CD4-positive, alpha-beta T cell (primary cell): ENCODE measurements around the gene RINL. TPM values are rescaled to one million over a fixed set of nuclear protein-coding genes. Genes with fewer than 3 reads are reported as not detected.

Source experiments
- total RNA-seq, 174 experiments: library from RNA in 2 of 174; stranded (reverse) in 2 of 174; gene quantifications; one replicate each; pipeline ENCODE4 v1.2.3 and lab custom pipeline; 2021 to 2026

Gene RINL
- total RNA-seq, 2 experiments from 2014 or later, result 19.5 to 21.3 TPM

Other genes with a start within 250 kb of the RINL start
- 10 to 100 TPM; 70.3 to 84.0 TPM for gene ACTN4, start 230.6 kb downstream of the RINL start, total RNA-seq
- 1 to 10 TPM; 1.6 to 2.0 TPM for gene CAPN12, start 133.8 kb downstream of the RINL start, total RNA-seq
- gene LGALS7, start 104.8 kb downstream of the RINL start, total RNA-seq, result not detected
- gene LGALS7B, start 89.1 kb downstream of the RINL start, total RNA-seq, result not detected
- 1 to 10 TPM; 2.3 to 3.1 TPM for gene LGALS4, start 65.3 kb downstream of the RINL start, total RNA-seq
- gene ECH1, start 46.5 kb downstream of the RINL start, total RNA-seq, result 10 to 100 TPM; 32.6 to 35.3 TPM
- gene HNRNPL, start 28.3 kb downstream of the RINL start, total RNA-seq, result 100 to 1,000 TPM; 535 to 565 TPM
- 10 to 100 TPM; 60.8 to 67.8 TPM for gene SIRT2, start 21.3 kb upstream of the RINL start, total RNA-seq
- 10 to 100 TPM; 29.3 to 30.1 TPM for gene NFKBIB, start 21.7 kb upstream of the RINL start, total RNA-seq
- 1 to 10 TPM; 1.0 to 1.7 TPM for gene CCER2, start 33.9 kb upstream of the RINL start, total RNA-seq
- gene SARS2, start 52.5 kb upstream of the RINL start, total RNA-seq, result 10 to 100 TPM; 18.7 to 22.8 TPM
- gene MRPS12, start 52.7 kb upstream of the RINL start, total RNA-seq, result 10 to 100 TPM; 13.7 to 15.4 TPM
- gene FBXO17, start 97.5 kb upstream of the RINL start, total RNA-seq, result not detected
- under 1 TPM in 1 of 2 experiments, not detected in 1; 0.11 TPM for gene FBXO27, start 154.3 kb upstream of the RINL start, total RNA-seq
- gene ACP7, start 206.1 kb upstream of the RINL start, total RNA-seq, result not detected
- gene PAK4, start 247.5 kb upstream of the RINL start, total RNA-seq, result 1 to 10 TPM; 2.7 to 6.3 TPM